EL (cell line): Measurements from ENCODE around the gene KRTAP12-4.
"Not testable (repeated sequence)": the region's sequence is repeated elsewhere in the genome, so short reads cannot be mapped to it uniquely, and the experiment has no call there.

Experiments
- DNase-seq: peaks from one replicate; pipeline ENCODE4 v3.0.0-alpha.2; 2016

The KRTAP12-4 gene

GRCh38 chr21:44654576-44655175 is at the start of gene KRTAP12-4:
TSS of gene KRTAP12-4 (minus strand) at chr21:44654659. CDS start at chr21:44654614, 45 bp downstream.
- DNase-seq: no peak

- DNase-seq: no peak
These were observed 49.5 kb upstream of the KRTAP12-4 start for GRCh38 chr21:44703731-44704635.

GRCh38 chr21:44702973-44703730 is 48.7 kb upstream of the KRTAP12-4 start:
- no peak for DNase-seq

- no peak for DNase-seq
These were observed 47.9 kb upstream of the KRTAP12-4 start for GRCh38 chr21:44702111-44702972.

DNA sequence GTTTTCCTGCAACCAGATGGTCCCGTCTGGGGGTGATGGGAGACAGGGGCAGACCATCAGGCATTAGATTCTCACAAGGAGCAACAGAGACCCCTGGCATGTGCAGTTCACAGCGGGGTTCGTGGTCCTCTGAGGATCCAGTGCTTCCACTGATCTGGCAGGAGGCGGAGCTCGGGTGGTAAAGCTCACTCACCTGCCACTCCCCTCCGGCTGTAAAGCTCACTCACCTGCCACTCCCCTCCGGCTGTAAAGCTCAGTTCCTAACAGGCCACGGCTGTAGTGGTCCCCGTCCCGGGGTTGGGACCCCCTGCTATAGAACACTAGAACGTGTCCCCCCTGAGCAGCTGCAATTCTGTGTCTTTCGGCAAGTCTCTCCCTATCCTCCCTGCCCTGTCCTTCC is 47.1 kb upstream of the KRTAP12-4 start:
- no peak for DNase-seq

- no peak for DNase-seq
These were observed 46.6 kb upstream of the KRTAP12-4 start for GRCh38 chr21:44701023-44701400.

DNA sequence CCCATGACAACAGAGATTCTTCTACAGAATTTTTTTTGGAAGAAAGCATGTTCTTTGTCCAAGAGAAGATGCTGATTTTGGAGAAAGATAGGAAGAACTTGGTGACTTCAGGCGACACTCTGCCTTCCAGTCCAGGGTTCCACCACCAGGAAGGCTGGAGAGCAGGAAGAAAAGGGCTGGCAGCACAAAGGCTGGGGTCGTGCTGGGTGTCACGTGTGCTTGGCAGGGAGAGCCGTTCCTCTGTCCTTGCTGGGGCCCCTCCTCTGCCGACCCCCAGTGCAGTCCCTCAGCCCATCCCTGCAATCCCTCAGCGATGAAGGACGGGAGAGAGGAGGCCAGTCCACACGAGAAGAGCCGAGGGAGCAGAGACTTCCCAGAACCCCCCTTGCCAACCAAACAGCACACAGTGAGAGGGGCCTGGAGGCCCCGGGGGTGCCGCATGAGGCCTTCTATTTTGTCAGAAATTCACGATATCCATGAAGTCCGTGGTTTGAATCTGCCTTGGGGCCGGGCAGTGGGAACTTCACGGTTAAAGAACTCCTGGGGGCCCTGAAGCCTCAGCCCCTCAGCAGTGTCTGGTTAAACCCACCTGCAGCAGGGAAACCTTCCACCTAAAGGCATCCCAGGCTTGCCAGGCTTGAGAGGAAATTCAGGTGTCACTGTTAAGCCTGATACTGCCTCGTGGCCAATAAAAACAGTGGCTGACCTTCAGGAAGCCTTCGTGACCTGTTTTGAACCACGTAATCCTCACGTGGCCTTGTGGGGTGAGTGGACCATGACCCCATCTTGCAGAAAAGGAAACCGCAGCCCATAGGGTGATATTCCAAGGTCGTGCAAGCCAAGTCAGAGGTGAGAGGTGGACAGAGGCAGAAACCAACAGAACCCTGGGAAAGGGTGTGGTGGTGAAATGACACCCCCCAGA is 45.9 kb upstream of the KRTAP12-4 start:
- no peak for DNase-seq

DNA sequence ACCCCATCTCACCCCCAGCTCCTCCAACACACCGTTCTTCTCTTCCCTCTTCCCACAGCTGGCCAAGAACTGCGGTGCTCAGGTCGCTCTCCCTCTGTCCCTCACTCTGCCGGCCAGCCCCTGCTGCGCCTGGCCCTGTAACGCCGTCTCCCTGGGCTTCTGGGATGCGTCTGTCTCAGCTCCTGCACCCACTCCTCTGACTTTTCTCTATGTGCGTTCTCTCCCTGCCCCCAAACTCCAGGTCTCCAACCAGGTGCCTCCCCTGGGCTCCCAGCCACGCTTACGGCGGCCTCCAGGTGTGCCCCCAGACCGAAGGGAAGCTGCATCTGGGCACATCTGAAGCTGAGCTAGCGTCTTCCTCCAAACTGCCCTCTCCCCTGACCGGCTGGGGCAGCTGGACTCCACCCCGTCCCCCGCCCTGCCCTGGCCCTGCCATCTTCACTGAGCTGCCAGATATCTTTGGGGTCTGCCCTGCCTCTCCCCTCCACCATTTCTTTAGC is 45.1 kb upstream of the KRTAP12-4 start:
- DNase-seq: no peak

DNA sequence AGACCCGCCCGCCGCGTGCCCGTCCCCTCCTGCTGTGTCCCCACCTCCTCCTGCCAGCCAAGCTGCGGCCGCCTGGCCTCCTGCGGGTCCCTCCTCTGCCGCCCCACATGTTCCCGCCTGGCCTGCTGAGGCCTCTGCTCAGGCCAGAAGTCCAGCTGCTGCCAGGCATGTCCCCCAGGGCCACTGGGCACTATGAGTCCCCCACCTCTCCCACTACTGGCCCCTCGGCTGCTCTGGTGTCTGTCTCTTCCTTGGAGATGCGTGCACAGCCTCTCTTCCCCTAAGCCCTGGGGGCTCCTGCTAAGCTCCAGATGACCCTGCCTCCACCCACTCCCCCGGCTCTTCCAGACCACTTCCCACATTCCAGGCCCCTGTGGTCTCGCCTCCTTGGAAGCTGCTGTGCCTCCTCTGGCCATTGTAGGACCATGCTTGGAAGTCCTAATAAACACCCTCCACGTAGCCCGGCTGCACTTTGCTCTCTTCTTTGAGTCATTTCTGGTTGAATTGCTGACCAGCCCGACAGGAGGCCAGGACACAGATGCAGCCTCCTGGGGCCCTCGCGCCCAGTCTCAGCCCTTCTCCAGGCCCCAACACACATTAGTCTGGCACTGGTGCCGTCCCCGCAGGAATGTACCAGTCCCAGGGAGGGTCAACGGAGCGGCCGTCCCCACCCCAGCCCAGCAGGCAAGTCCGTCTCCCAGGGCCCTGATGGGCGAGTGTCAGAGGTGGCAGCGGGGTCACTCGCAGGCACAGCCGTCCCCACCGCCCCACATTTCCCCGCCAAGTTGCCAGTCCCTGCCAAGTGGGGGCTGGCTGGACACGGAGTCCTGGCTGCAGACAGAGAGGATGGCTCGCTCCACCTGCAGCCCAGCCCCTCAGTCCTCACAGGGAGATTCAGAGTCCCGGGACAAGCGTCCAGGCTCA is 43.6 kb upstream of the KRTAP12-4 start:
- no peak for DNase-seq

DNA sequence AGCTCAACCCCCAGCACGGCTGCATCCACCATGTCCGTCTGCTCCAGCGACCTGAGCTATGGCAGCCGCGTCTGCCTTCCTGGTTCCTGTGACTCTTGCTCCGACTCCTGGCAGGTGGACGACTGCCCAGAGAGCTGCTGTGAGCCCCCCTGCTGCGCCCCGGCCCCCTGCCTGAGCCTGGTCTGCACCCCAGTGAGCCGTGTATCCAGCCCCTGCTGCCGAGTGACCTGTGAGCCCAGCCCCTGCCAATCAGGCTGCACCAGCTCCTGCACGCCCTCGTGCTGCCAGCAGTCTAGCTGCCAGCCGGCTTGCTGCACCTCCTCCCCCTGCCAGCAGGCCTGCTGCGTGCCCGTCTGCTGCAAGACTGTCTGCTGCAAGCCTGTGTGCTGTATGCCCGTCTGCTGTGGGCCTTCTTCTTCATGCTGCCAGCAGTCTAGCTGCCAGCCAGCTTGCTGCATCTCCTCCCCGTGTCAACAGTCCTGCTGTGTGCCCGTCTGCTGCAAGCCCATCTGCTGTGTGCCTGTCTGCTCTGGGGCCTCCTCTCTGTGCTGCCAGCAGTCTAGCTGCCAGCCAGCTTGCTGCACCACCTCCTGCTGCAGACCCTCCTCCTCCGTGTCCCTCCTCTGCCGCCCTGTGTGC is 42.8 kb upstream of the KRTAP12-4 start, which contains the start of gene KRTAP10-12:
TSS of gene KRTAP10-12 (plus strand) at position 1 of the 639 bp plus-strand sequence. CDS start at position 31, 30 bp downstream.
- not testable (repeated sequence) for DNase-seq

DNA sequence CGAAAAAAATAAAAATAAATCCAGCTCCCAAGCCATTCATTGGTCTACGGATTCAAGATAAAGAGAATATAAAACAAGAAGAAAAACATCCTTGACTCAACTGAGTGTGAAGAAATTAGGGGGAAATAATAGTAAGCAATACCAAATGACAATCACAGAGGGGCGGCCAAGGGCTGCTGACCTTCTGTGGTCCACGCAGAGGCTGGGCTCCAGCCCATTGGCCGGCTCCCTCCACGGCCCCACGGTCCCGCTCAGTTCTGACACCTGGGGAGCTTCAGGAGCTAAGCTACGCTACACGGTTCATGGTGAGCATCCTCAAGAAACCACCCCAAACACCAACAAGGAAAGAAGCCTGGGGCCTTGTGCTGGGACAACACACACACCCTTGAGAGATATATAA is 42.1 kb upstream of the KRTAP12-4 start:
- no peak for DNase-seq

DNA sequence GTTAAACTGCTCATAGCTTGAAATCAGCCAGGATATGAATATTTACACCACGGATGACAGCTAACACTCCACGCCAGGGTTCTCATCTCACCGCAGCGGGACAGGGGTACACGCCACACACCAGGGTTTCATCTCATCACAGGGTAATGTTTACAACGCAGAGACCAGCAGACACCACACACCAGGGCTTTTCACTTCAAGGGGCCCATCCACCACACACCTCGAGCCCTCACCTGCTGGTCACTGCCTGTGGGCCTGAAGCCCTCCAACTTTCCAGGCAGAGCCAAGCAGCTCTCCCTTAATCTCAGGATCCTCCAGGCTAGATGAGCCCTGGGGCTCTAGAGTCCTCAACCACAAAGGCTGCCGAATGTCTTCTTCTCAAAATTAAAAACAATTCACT is 41.2 kb upstream of the KRTAP12-4 start:
- DNase-seq: no peak

DNA sequence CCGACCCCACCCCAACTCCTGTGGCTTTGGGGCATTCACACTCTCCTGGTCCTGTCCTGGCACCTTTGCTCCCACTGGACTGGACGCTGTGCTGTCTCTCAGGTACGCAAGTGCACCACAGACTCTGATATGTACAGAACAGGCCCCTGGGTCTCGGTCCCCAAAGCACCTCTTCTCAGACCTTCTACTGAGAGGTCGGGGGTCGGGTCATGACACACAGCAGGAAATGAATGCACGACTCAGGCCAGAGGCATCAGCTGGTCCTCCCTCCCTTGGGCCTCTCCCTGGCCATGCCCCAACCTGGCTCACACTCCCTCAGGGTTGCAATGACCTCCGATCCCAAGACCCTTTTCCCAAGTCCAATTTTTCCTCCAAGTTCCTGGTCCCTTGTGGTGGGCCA is 40.7 kb upstream of the KRTAP12-4 start:
- DNase-seq: no peak

- no peak for DNase-seq
These were observed 40.3 kb upstream of the KRTAP12-4 start for GRCh38 chr21:44694776-44695175.

DNA sequence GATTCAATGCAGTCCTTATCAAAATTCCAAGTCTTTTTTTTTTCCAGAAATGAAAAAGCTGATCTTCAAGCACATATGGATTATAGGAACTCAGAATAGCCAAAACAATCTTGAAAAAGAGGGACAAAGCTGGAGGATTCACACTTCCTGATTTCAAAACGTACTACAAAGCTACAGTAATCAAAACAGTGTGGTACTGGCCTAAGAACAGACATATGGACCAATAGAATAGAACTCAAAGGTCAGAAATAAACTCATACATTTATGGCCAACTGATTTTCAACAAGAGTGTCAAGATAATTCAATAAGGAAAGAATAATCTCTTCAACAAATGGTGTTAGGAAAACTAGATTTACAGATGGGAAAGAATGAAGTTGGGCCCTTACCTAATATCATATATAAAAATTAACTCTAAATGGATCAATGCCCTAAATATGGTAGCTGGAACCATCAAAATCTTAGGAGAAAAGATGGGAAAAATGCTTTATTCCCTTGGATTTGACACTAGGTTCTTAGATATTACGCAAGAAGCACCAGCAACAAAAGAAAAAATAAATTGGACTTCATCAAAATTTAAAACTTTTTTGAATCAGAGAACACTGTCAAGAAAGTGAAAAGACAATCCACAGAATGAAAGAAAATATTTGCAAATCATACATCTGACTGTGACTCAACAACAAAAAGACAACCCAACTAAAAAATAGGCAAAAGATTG is 38.5 kb upstream of the KRTAP12-4 start:
- DNase-seq: no peak

- no peak for DNase-seq
These were observed 37.2 kb upstream of the KRTAP12-4 start for GRCh38 chr21:44691686-44692085.

DNA sequence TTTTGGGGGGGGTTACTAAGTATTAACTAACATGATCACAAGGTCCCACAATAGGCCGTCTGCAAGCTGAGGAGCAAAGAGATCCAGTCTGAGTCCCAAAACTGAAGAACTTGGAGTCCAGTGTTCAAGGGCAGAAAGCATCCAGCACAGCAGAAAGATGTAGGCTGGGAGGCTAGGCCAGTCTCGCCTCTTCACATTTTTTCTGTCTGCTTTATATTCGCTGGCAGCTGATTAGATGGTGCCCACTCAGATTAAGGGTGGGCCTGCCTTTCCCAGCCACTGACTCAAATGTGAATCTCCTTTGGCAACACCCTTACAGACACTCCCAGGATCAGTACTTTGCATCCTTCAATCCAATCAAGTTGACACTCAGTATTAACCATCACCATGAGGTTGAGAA is 35.3 kb upstream of the KRTAP12-4 start:
- not testable (repeated sequence) for DNase-seq

- DNase-seq: no peak
These were observed 33.2 kb upstream of the KRTAP12-4 start for GRCh38 chr21:44687671-44688070.
